Measurements from ENCODE around the gene FSTL5.

DNA sequence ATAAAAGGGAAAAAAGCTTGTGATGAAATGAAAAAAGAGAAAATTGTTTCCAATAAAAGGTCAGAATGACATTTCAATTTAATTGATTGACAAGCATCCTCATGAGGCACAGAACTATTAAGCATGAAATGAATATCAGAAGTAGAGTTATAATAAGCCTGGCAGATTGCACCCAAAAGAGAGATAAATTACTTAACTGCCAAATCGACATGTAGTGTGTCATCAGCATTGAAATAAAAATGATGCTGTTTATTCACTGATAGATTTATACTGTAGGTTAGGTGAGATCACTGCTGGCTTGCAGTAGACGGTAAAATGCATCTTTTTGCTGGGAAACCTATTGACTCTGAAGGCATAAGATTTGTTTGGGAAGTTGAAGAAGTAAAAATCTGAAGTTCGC is 507.2 kb downstream of the FSTL5 start:
- no peak for TF ChIP-seq POLR2A (IDR thresholded peaks at IDR 0.05; ENCODE audit: low read length)
- no peak for TF ChIP-seq GATA1 (IDR thresholded peaks at IDR 0.05; ENCODE audit: low read depth, low read length)

All from erythroblast (primary cell).